A673 (cell line): ENCODE results near the gene GH2.

Experiments
- CTCF ChIP-seq: fragments of 300-800, 200-600 bp; sonication (generic); conservative IDR thresholded peaks from 2 replicates; pipeline ENCODE4 v1.5.1; 2017; ENCODE audit warnings: low read depth, mild to moderate bottlenecking, antibody characterized with exemption, low read length, moderate library complexity, mixed read lengths
- EZH2 ChIP-seq: fragments of 200-600 bp; sonication (generic); IDR thresholded peaks from 2 replicates; pipeline ENCODE4 v1.6.1; 2017; ENCODE audit warnings: borderline replicate concordance, low read depth, mild to moderate bottlenecking, mixed read lengths, antibody characterized with exemption, low read length; ENCODE audit not compliant: poor library complexity, severe bottlenecking

GRCh38 chr17:63837480-63837879 lies 44.3 kb downstream of the GH2 start:
- TF ChIP-seq CTCF (no peak), EZH2 (no peak)
